Heart left ventricle (tissue), 16 donors: ENCODE results near the gene BCL2L13. TPM values are rescaled to one million over a fixed set of nuclear protein-coding genes. Genes with fewer than 3 reads are reported as not detected.

Experiments
- ATAC-seq, 4 donors: fragments of 200-7000 bp; cut with Tn5 transposase; one replicate each; pipeline ENCODE4 v1.9.1; 2020 to 2022; ENCODE audit warnings: moderate library complexity in 4 of 4, mild to moderate bottlenecking in 3 of 4, moderate number of reproducible peaks in 1 of 4
- DNase-seq, 5 donors: peaks; one replicate each; pipeline ENCODE4 v3.0.0-alpha.2; 2020
- H3K27ac ChIP-seq, 12 donors: fragments of 200-600 bp; sonication (generic) in 4 of 12; one replicate each; pipeline versions ENCODE4 v1.5.0 to v1.8.0; 2016 to 2022; ENCODE audit warnings: mild to moderate bottlenecking in 2 of 12
- H3K27me3 ChIP-seq, 9 donors: fragments of 200-600 bp; sonication (generic) in 2 of 9; one replicate each; pipeline versions ENCODE4 v1.5.1 to v1.8.0; 2016 to 2022; ENCODE audit warnings: mild to moderate bottlenecking in 3 of 9
- H3K36me3 ChIP-seq, 9 donors: fragments of 200-600 bp; sonication (generic) in 2 of 9; one replicate each; pipeline versions ENCODE4 v1.5.0 to v1.8.0; 2018 to 2022; ENCODE audit warnings: mild to moderate bottlenecking in 2 of 9
- H3K4me1 ChIP-seq, 12 donors: fragments of 200-600 bp; sonication (generic) in 4 of 12; one replicate each; pipeline versions ENCODE4 v1.5.0 to v1.8.0; 2016 to 2022; ENCODE audit warnings: mild to moderate bottlenecking in 3 of 12
- H3K4me3 ChIP-seq, 12 donors: fragments of 200-600 bp; sonication (generic) in 4 of 12; one replicate each; pipeline versions ENCODE4 v1.5.0 to v1.8.0; 2017 to 2022; ENCODE audit warnings: mild to moderate bottlenecking in 9 of 12, moderate library complexity in 4 of 12
- H3K9me3 ChIP-seq, 12 donors: fragments of 200-600 bp; sonication (generic) in 4 of 12; one replicate each; pipeline versions ENCODE4 v1.5.0 to v1.8.0; 2016 to 2022; ENCODE audit warnings: mild to moderate bottlenecking in 1 of 12
- POLR2A ChIP-seq, 2 donors: fragments of 450-650 bp; IDR thresholded peaks; one replicate each; pipeline ENCODE4 v1.6.1; 2017; ENCODE audit warnings: antibody characterized with exemption in 2 of 2, mild to moderate bottlenecking in 2 of 2, moderate library complexity in 2 of 2
- WGBS, 4 donors: extraction: QIAGEN DNeasy Blood & Tissue Kit in 2 of 4; methylation state at CpG; one replicate each; pipeline versions ENCODE4 v1.1.5 to v1.1.7; 2013 to 2018; 5-methylcytosine and 5-hydroxymethylcytosine counted together
- intact Hi-C, 10 donors: fragments of 100-400 bp; cut with DNase I; formaldehyde crosslinking; loops; one replicate each; pipeline versions ENCODE4 v1.11.1 to v1.14.2; 2022
- polyA plus RNA-seq, 2 donors: library from polyadenylated mRNA; stranded (reverse); fragments of 200-250 nt; gene quantifications; one replicate each; pipeline ENCODE4 v1.2.3, GENCODE V29; 2013
- total RNA-seq, 9 donors: library from RNA; depleted of rRNA in 2 of 9; stranded (reverse); fragments of >200 nt in 2 of 9; fragmentation: NEBNext Ultra II Directional in 3 of 9; extraction: Animal tissue kit (Norgen Biotek cat#: 25700) in 3 of 9; gene quantifications; one replicate each; pipeline versions ENCODE4 v1.1.0 to v1.2.4, GENCODE V29; 2016 to 2023
- TF ChIP-seq, protein P1 (sequence below), 12 donors: fragments of 200-600 bp; sonication (generic) in 4 of 12; IDR thresholded peaks; one replicate each; pipeline versions ENCODE4 v1.5.0 to v1.8.0; 2018 to 2022; ENCODE audit warnings: antibody characterized with exemption in 12 of 12, mild to moderate bottlenecking in 5 of 12
- donor health status: ischemic (EF 13 %, LVEDD 7.1; RV severe dilation, severe dysfunction).
- donor health status: healthy with polysubstance abuse.
- donor health status: DM: no; HTN: yes; CAD: no.
- donor health status: DM: no; HTN: no; CAD: no.
- donor health status: ischemic (EF 25% LVEDD 6.9; RV normal size, moderate dysfunction).
- donor health status: ischemic (EF 25% LVEDD 5.7; RV mildly dilated, moderate dysfunction).
- donor health status: healthy.
- donor health status: DM: yes; HTN: yes; CAD: no.
- donor health status: ischemic (EF 35%, LVEDD 5.7; RV mildly dilated, moderate dysfunction).
- donor health status: nonischemic (EF 11% LVEDD 7.7; RV severe dilation, severe dysfunction).
- donor health status: DM: yes; HTN: yes; CAD: no.
- donor health status: PGD.
- donor health status: ischemic (EF 29% LVEDD 5.4; RV normal size, mild dysfunction).
- donor health status: nonischemic (EF 23%, LVEDD 6.1; RV moderate dilation, normal function).

The BCL2L13 gene
- total and polyA plus RNA-seq, 11 donors: 46.3 to 187 (median 89.6) TPM

GRCh38 chr22:17774926-17775685 lies 136.5 kb downstream of the BCL2L13 start:
- Histone ChIP-seq H3K4me3 (peak overlapping the region in 6 of 12 donors; percentile 77 to 97 (median 82)), H3K27ac (peak overlapping the region in 5 of 12 donors; percentile 44 to 80 (median 63)), H3K36me3 (no peaks in the 10 kb centered on the region), H3K27me3 (no peaks in the 10 kb centered on the region), H3K4me1 (peaks cover 0 to 73% (median 11%) of the 10 kb centered on the region in 12 donors), H3K9me3 (no peaks in the 10 kb centered on the region)
- DNase-seq (peak in 2 of 5 donors; percentile 18 to 28), ATAC-seq (no peak)
- intact Hi-C loops: loop anchor here in 1 of 10 donors (5.0 kb wide), 1 partner anchor 33 kb away; no protein-coding TSS in a partner anchor
- WGBS, 4 donors: 73 to 79% (median 76%) methylated on average over 27 of the region's 27 CpGs
- TF ChIP-seq, protein P1, sequence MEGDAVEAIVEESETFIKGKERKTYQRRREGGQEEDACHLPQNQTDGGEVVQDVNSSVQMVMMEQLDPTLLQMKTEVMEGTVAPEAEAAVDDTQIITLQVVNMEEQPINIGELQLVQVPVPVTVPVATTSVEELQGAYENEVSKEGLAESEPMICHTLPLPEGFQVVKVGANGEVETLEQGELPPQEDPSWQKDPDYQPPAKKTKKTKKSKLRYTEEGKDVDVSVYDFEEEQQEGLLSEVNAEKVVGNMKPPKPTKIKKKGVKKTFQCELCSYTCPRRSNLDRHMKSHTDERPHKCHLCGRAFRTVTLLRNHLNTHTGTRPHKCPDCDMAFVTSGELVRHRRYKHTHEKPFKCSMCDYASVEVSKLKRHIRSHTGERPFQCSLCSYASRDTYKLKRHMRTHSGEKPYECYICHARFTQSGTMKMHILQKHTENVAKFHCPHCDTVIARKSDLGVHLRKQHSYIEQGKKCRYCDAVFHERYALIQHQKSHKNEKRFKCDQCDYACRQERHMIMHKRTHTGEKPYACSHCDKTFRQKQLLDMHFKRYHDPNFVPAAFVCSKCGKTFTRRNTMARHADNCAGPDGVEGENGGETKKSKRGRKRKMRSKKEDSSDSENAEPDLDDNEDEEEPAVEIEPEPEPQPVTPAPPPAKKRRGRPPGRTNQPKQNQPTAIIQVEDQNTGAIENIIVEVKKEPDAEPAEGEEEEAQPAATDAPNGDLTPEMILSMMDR (IDR thresholded peaks at IDR 0.05): no peak
- no peak for TF ChIP-seq POLR2A (IDR thresholded peaks at IDR 0.05)

DNA sequence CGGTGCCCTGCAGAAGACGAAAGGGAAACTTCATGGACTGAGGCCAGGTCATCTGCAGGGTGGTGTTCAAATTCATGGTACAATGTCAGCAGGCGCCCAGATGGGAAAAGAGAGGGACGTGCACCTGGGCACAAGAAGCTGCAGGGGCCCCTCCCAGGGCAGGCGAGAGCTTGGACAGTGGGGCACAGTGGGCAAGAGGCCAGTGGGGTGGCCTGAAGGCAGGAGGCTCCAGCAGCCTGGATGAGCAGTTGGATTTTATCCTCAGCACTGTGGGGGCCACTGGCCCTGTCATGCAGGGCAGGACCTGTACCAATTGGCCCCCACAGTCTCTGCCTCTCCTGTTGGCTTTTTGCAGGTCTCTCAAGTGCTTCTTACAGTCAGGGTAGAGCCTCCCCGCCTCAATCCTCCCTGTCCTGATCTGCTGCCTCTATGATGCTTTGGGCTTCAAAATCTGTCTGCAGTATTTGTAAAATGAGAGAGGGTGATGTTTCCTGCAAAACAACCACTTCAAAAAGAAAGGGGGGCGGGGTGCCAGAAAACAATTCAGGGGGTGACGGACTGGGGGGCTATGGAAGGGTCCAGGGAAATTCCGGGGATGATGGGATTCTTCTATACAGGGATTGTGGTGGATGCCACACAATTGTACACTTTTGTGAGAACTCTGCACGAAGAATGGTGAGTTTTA lies 137.4 kb downstream of the BCL2L13 start:
- Histone ChIP-seq H3K27ac (peak overlapping the region in 1 of 12 donors; percentile 95), H3K9me3 (no peaks in the 10 kb centered on the region), H3K27me3 (no peaks in the 10 kb centered on the region), H3K4me1 (peaks cover 0 to 66% (median 11%) of the 10 kb centered on the region in 12 donors), H3K4me3 (no peak overlapping the region), H3K36me3 (no peaks in the 10 kb centered on the region)
- intact Hi-C loops: loop anchor here in 1 of 10 donors (5.0 kb wide), 1 partner anchor 34 kb away; no protein-coding TSS in a partner anchor
- no peak for TF ChIP-seq POLR2A (IDR thresholded peaks at IDR 0.05)
- TF ChIP-seq, protein P1 (IDR thresholded peaks at IDR 0.05): no peak
- peak in 1 of 5 donors; percentile 35 for DNase-seq
- WGBS, 4 donors: 86 to 91% (median 91%) methylated on average over 10 of the region's 10 CpGs
- ATAC-seq: no peak

- H3K36me3 ChIP-seq: no peaks in the 10 kb centered on the region
- H3K27ac ChIP-seq: peak overlapping the region in 9 of 12 donors; percentile 25 to 95 (median 62)
- DNase-seq: peak in 4 of 5 donors; percentile 32 to 56 (median 49)
- intact Hi-C loops: loop anchor here in 1 of 10 donors (5.0 kb wide), 1 partner anchor 35 kb away; no protein-coding TSS in a partner anchor
- no peak for TF ChIP-seq POLR2A (IDR thresholded peaks at IDR 0.05)
- TF ChIP-seq, protein P1 (IDR thresholded peaks at IDR 0.05): no peak
- WGBS, 4 donors: 55 to 71% (median 58%) methylated on average over 24 to 27 of the region's 27 CpGs
- peak overlapping the region in 10 of 12 donors; percentile 16 to 65 (median 34) for H3K4me3 ChIP-seq
- H3K9me3 ChIP-seq: no peaks in the 10 kb centered on the region
- H3K27me3 ChIP-seq: no peaks in the 10 kb centered on the region
- peaks cover 0 to 70% (median 11%) of the 10 kb centered on the region in 12 donors for H3K4me1 ChIP-seq
- peak in 1 of 4 donors; percentile 18 for ATAC-seq
Observed at GRCh38 chr22:17777005-17777716, 138.6 kb downstream of the BCL2L13 start.
